Neural cell (in vitro differentiated cells): ENCODE results near the gene IL17B. TPM values are rescaled to one million over a fixed set of nuclear protein-coding genes. Genes with fewer than 3 reads are reported as not detected.

Experiments
- H2AFZ ChIP-seq: fragments of 200-600, 300-800 bp; sonication (generic), shearing (Covaris generic); 2 replicates; pipeline ENCODE4 v1.6.0; 2014; ENCODE audit warnings: low read depth, mild to moderate bottlenecking, antibody characterized with exemption, low read length, moderate library complexity
- H3F3A ChIP-seq: fragments of 200-600 bp; shearing (Covaris generic); 2 replicates; pipeline ENCODE4 v1.6.1; 2016; ENCODE audit warnings: mild to moderate bottlenecking, moderate library complexity, mixed read lengths, antibody characterized with exemption, low read length; ENCODE audit not compliant: insufficient read depth, poor library complexity, severe bottlenecking
- H3K27ac ChIP-seq: fragments of 200-600, 300-800 bp; sonication (generic), shearing (Covaris generic); 2 replicates; pipeline ENCODE4 v1.5.1; 2014; ENCODE audit warnings: mild to moderate bottlenecking, low read length, moderate library complexity
- H3K27me3 ChIP-seq: fragments of 300-800, 200-600 bp; sonication (generic), shearing (Covaris generic); 2 replicates; pipeline ENCODE4 v1.6.0; 2014; ENCODE audit warnings: mild to moderate bottlenecking, low read depth, low read length, moderate library complexity; ENCODE audit not compliant: insufficient read depth
- H3K36me3 ChIP-seq: fragments of 300-800, 200-600 bp; sonication (generic), shearing (Covaris generic); 2 replicates; pipeline ENCODE4 v1.5.1; 2014; ENCODE audit warnings: mild to moderate bottlenecking, antibody characterized with exemption, low read length, moderate library complexity; ENCODE audit not compliant: insufficient read depth
- H3K4me2 ChIP-seq: fragments of 300-800, 200-600 bp; sonication (generic), shearing (Covaris generic); 2 replicates; pipeline ENCODE4 v1.6.0; 2014; ENCODE audit warnings: mild to moderate bottlenecking, low read length
- H3K4me3 ChIP-seq: fragments of 300-800, 200-600 bp; sonication (generic), shearing (Covaris generic); 2 replicates; pipeline ENCODE4 v1.5.1; 2014; ENCODE audit warnings: mild to moderate bottlenecking, low read length, moderate library complexity
- H3K79me2 ChIP-seq: fragments of 200-600 bp; shearing (Covaris generic); replicated peaks from 2 replicates; pipeline ENCODE4 v1.6.0; 2014; ENCODE audit warnings: mild to moderate bottlenecking, low read length, moderate library complexity; ENCODE audit not compliant: insufficient read depth
- H3K9ac ChIP-seq: fragments of 300-800, 200-600 bp; sonication (generic), shearing (Covaris generic); 2 replicates; pipeline ENCODE4 v1.6.1; 2016; ENCODE audit warnings: mild to moderate bottlenecking, low read length, mixed read lengths
- H3K9me2 ChIP-seq: fragments of 200-600 bp; shearing (Covaris generic); 2 replicates; pipeline ENCODE4 v1.6.1; 2016; ENCODE audit warnings: mild to moderate bottlenecking, low read length, mixed read lengths; ENCODE audit not compliant: insufficient read depth
- H3K9me3 ChIP-seq: fragments of 200-600, 300-800 bp; sonication (generic), shearing (Covaris generic); 2 replicates; pipeline ENCODE4 v1.6.1; 2016; ENCODE audit warnings: mild to moderate bottlenecking, mixed run types, low read length, moderate library complexity, mixed read lengths
- H4K20me1 ChIP-seq: fragments of 200-600 bp; shearing (Covaris generic); 2 replicates; pipeline ENCODE4 v1.6.1; 2016; ENCODE audit warnings: mild to moderate bottlenecking, mixed run types; ENCODE audit not compliant: insufficient read depth
- EP300 ChIP-seq: fragments of 450-650 bp; conservative IDR thresholded peaks from 2 replicates; pipeline ENCODE4 v1.6.1; 2014; ENCODE audit warnings: antibody characterized with exemption, mild to moderate bottlenecking, moderate library complexity; ENCODE audit not compliant: poor library complexity, severe bottlenecking
- EZH2 ChIP-seq: fragments of 200-600, 300-800 bp; shearing (Covaris generic), sonication (generic); IDR thresholded peaks from 2 replicates; pipeline ENCODE4 v1.6.1; 2014; ENCODE audit warnings: antibody characterized with exemption, low read length, borderline replicate concordance, mild to moderate bottlenecking; ENCODE audit not compliant: insufficient read depth, poor library complexity, severe bottlenecking
- MXI1 ChIP-seq: fragments of 450-650 bp; conservative IDR thresholded peaks from 2 replicates; pipeline ENCODE4 v1.6.1; 2014; ENCODE audit warnings: antibody characterized with exemption, mild to moderate bottlenecking; ENCODE audit not compliant: poor library complexity, severe bottlenecking
- POLR2AphosphoS5 ChIP-seq: IDR thresholded peaks from 2 replicates; pipeline ENCODE4 v1.6.1; 2012
- RAD21 ChIP-seq: fragments of 450-650 bp; conservative IDR thresholded peaks from 2 replicates; pipeline ENCODE4 v1.6.1; 2014; ENCODE audit warnings: antibody characterized with exemption, mild to moderate bottlenecking, moderate library complexity
- SMC3 ChIP-seq: fragments of 450-650 bp; conservative IDR thresholded peaks from 2 replicates; pipeline ENCODE4 v1.6.1; 2014; ENCODE audit warnings: antibody characterized with exemption, mild to moderate bottlenecking, moderate library complexity; ENCODE audit not compliant: poor library complexity
- TAF1 ChIP-seq: IDR thresholded peaks from 2 replicates; pipeline ENCODE4 v1.6.1; 2012; ENCODE audit warnings: low read depth
- polyA plus RNA-seq: library from polyadenylated mRNA; depleted of rRNA; stranded (reverse); fragments of >200 nt; gene quantifications from 2 replicates; pipeline ENCODE4 v1.2.3, GENCODE V29; 2014
- TF ChIP-seq, protein P1 (sequence below): IDR thresholded peaks from 2 replicates; pipeline ENCODE4 v1.6.1; 2012; ENCODE audit warnings: borderline replicate concordance
- TF ChIP-seq, protein P2 (sequence below): fragments of 450-650 bp; IDR thresholded peaks from 2 replicates; pipeline ENCODE4 v1.5.1; 2014; ENCODE audit warnings: antibody characterized with exemption, mild to moderate bottlenecking, moderate library complexity; ENCODE audit not compliant: poor library complexity, severe bottlenecking

IL17B gene
- polyA plus RNA-seq, 1 donor from 2014 or later: not detected

DNA sequence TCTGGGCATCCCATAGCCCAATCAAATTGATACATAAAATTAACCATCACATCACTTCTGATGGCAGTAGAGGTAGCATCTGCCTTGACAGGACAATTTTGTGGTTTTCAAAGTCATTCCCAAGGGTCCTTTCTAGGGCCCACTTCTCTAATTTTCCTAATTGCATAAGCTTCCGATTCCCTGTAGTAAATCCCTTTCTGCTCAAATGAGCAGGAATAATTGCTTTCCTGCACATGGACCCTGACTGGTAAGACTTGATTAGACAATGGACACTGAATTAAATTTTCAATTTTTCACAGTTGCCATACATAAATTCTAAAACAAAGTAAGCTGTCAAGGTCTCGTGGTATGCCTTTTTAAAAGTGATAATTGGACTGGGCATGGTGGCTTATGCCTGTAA is 22.0 kb upstream of the IL17B start:
- H3K9me2 ChIP-seq: no peaks in the 10 kb centered on the region
- no peaks in the 10 kb centered on the region for H4K20me1 ChIP-seq
- H3K27me3 ChIP-seq: no peaks in the 10 kb centered on the region
- no peak overlapping the region for H3K4me3 ChIP-seq
- H2AFZ ChIP-seq: no peak overlapping the region
- no peaks in the 10 kb centered on the region for H3K36me3 ChIP-seq
- H3K79me2 ChIP-seq: no peaks in the 10 kb centered on the region
- H3K27ac ChIP-seq: no peak overlapping the region
- H3F3A ChIP-seq: no peaks in the 10 kb centered on the region
- no peaks in the 10 kb centered on the region for H3K9me3 ChIP-seq
- no peak overlapping the region for H3K4me2 ChIP-seq
- no peak for TF ChIP-seq MXI1
- TF ChIP-seq EZH2: no peak
- TF ChIP-seq SMC3: no peak
- no peak for TF ChIP-seq POLR2AphosphoS5
- no peak for TF ChIP-seq RAD21
- TF ChIP-seq TAF1: no peak
- TF ChIP-seq, protein P1, sequence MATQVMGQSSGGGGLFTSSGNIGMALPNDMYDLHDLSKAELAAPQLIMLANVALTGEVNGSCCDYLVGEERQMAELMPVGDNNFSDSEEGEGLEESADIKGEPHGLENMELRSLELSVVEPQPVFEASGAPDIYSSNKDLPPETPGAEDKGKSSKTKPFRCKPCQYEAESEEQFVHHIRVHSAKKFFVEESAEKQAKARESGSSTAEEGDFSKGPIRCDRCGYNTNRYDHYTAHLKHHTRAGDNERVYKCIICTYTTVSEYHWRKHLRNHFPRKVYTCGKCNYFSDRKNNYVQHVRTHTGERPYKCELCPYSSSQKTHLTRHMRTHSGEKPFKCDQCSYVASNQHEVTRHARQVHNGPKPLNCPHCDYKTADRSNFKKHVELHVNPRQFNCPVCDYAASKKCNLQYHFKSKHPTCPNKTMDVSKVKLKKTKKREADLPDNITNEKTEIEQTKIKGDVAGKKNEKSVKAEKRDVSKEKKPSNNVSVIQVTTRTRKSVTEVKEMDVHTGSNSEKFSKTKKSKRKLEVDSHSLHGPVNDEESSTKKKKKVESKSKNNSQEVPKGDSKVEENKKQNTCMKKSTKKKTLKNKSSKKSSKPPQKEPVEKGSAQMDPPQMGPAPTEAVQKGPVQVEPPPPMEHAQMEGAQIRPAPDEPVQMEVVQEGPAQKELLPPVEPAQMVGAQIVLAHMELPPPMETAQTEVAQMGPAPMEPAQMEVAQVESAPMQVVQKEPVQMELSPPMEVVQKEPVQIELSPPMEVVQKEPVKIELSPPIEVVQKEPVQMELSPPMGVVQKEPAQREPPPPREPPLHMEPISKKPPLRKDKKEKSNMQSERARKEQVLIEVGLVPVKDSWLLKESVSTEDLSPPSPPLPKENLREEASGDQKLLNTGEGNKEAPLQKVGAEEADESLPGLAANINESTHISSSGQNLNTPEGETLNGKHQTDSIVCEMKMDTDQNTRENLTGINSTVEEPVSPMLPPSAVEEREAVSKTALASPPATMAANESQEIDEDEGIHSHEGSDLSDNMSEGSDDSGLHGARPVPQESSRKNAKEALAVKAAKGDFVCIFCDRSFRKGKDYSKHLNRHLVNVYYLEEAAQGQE: no peak
- no peak for TF ChIP-seq EP300
- TF ChIP-seq, protein P2, sequence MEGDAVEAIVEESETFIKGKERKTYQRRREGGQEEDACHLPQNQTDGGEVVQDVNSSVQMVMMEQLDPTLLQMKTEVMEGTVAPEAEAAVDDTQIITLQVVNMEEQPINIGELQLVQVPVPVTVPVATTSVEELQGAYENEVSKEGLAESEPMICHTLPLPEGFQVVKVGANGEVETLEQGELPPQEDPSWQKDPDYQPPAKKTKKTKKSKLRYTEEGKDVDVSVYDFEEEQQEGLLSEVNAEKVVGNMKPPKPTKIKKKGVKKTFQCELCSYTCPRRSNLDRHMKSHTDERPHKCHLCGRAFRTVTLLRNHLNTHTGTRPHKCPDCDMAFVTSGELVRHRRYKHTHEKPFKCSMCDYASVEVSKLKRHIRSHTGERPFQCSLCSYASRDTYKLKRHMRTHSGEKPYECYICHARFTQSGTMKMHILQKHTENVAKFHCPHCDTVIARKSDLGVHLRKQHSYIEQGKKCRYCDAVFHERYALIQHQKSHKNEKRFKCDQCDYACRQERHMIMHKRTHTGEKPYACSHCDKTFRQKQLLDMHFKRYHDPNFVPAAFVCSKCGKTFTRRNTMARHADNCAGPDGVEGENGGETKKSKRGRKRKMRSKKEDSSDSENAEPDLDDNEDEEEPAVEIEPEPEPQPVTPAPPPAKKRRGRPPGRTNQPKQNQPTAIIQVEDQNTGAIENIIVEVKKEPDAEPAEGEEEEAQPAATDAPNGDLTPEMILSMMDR: no peak
- no peak overlapping the region for H3K9ac ChIP-seq

DNA sequence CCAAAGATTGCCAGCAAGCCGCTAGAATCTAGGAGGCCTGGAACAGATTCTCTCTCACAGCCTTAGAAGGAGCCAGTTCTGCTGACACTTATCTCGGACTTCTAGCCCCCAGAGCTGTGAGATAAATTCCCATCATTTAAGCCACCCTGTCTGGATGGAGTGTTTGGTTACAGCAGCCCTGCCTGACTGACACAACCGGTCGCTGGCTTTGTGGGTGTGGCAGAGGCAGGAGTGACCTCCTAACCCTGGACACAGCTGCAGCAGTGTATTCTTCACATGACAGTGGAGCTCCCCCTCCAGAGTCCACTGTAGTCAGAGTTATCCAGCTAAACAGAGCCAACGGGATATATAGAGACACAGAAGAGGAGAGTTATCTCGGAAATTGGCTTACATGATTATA is 21.2 kb upstream of the IL17B start:
- H3K4me3 ChIP-seq: no peak overlapping the region
- no peaks in the 10 kb centered on the region for H3K9me2 ChIP-seq
- H3K4me2 ChIP-seq: no peak overlapping the region
- no peaks in the 10 kb centered on the region for H3K36me3 ChIP-seq
- H3K9me3 ChIP-seq: no peaks in the 10 kb centered on the region
- no peak overlapping the region for H2AFZ ChIP-seq
- H3K27ac ChIP-seq: no peak overlapping the region
- no peak overlapping the region for H3K9ac ChIP-seq
- no peaks in the 10 kb centered on the region for H3F3A ChIP-seq
- H4K20me1 ChIP-seq: no peaks in the 10 kb centered on the region
- H3K27me3 ChIP-seq: no peaks in the 10 kb centered on the region
- TF ChIP-seq RAD21 (no peak), POLR2AphosphoS5 (no peak), EZH2 (no peak), TAF1 (no peak), MXI1 (no peak), EP300 (no peak), SMC3 (no peak)
- TF ChIP-seq, protein P2: no peak
- TF ChIP-seq, protein P1: no peak
- no peaks in the 10 kb centered on the region for H3K79me2 ChIP-seq
